Measurements from ENCODE around the gene SNAPC4. TPM values are rescaled to one million over a fixed set of nuclear protein-coding genes. Genes with fewer than 3 reads are reported as not detected.
A peak's percentile ranks its signal among the peaks of the same experiment; 100 is the strongest.

SNAPC4 gene
- total and polyA plus RNA-seq, 9 of the 15 experiments (the other 6 are each of a cell fraction or from before 2014, with no cell fraction given), result 0.21 to 21.8 (median 8.8) TPM

DNA sequence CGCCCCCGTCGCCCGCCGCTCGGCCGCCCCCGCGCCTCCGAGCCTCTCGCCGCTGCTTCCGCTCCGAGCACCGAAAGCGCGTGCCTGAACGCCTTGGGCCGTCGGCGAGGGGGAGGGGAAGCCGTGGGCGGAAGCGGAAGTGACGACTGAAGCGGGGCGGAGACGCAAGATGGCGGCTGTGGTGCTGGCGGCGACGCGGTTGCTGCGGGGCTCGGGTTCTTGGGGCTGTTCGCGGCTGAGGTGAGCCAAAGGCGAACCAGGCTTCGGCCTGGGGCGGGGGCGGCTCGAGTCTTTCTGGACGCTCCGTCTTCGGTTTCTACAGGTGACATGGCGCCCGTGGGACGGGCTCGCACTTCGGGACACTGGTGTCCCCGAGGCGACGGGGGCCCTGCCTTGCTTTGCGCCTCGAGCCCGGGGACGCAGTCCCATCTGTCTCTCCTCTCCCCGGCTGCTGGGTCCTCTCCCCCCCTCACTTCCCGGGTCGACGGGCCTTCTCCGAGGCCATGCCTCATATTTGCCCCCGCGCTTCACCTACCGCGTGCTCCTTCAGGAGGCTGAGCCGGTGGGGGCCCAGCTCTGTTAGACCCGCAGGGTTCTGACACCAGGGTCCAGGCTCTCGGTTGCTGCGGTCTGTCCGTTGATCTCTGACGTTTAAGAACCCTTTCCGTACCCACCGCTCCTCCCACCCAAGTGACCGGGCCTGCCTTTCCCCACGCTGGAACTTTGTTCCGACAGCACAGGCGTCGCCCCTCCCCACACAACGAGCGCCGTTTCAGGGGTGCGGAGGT lies 10.7 kb upstream of the SNAPC4 start, which contains the start of the genes ENTR1 and PMPCA (continued):
- TF ChIP-seq, protein P1, sequence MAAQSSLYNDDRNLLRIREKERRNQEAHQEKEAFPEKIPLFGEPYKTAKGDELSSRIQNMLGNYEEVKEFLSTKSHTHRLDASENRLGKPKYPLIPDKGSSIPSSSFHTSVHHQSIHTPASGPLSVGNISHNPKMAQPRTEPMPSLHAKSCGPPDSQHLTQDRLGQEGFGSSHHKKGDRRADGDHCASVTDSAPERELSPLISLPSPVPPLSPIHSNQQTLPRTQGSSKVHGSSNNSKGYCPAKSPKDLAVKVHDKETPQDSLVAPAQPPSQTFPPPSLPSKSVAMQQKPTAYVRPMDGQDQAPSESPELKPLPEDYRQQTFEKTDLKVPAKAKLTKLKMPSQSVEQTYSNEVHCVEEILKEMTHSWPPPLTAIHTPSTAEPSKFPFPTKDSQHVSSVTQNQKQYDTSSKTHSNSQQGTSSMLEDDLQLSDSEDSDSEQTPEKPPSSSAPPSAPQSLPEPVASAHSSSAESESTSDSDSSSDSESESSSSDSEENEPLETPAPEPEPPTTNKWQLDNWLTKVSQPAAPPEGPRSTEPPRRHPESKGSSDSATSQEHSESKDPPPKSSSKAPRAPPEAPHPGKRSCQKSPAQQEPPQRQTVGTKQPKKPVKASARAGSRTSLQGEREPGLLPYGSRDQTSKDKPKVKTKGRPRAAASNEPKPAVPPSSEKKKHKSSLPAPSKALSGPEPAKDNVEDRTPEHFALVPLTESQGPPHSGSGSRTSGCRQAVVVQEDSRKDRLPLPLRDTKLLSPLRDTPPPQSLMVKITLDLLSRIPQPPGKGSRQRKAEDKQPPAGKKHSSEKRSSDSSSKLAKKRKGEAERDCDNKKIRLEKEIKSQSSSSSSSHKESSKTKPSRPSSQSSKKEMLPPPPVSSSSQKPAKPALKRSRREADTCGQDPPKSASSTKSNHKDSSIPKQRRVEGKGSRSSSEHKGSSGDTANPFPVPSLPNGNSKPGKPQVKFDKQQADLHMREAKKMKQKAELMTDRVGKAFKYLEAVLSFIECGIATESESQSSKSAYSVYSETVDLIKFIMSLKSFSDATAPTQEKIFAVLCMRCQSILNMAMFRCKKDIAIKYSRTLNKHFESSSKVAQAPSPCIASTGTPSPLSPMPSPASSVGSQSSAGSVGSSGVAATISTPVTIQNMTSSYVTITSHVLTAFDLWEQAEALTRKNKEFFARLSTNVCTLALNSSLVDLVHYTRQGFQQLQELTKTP (IDR thresholded peaks at IDR 0.05; ENCODE audit: low read depth in 1 of 2, partially characterized antibody in 2 of 2), result no peak
- TF ChIP-seq, protein P2, sequence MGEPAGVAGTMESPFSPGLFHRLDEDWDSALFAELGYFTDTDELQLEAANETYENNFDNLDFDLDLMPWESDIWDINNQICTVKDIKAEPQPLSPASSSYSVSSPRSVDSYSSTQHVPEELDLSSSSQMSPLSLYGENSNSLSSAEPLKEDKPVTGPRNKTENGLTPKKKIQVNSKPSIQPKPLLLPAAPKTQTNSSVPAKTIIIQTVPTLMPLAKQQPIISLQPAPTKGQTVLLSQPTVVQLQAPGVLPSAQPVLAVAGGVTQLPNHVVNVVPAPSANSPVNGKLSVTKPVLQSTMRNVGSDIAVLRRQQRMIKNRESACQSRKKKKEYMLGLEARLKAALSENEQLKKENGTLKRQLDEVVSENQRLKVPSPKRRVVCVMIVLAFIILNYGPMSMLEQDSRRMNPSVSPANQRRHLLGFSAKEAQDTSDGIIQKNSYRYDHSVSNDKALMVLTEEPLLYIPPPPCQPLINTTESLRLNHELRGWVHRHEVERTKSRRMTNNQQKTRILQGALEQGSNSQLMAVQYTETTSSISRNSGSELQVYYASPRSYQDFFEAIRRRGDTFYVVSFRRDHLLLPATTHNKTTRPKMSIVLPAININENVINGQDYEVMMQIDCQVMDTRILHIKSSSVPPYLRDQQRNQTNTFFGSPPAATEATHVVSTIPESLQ (CRISPR knock-in tag; IDR thresholded peaks at IDR 0.05), result no peak
- TF ChIP-seq ZBTB7A (IDR thresholded peaks at IDR 0.05; ENCODE audit: borderline replicate concordance, control insufficient read depth, low read depth, low read length) (no peak), NR2F6 (CRISPR knock-in tag; IDR thresholded peaks at IDR 0.05) (no peak), MYBL2 (IDR thresholded peaks at IDR 0.05; ENCODE audit: low read depth) (no peak), MYBL2 (CRISPR knock-in tag; IDR thresholded peaks at IDR 0.05; ENCODE audit: borderline replicate concordance) (no peak), TSC22D4 (tag; IDR thresholded peaks at IDR 0.05) (no peak), NEUROD1 (IDR thresholded peaks at IDR 0.05; ENCODE audit: borderline replicate concordance, low read depth, low read length, partially characterized antibody) (peak; percentile 60), MTF1 (CRISPR knock-in tag; IDR thresholded peaks at IDR 0.05; ENCODE audit: borderline replicate concordance) (no peak), ELF1 (tag; IDR thresholded peaks at IDR 0.05) (peak; percentile 84), SUPT5H (IDR thresholded peaks at IDR 0.05) (peak; percentile 96)
- TF ChIP-seq, protein P3, sequence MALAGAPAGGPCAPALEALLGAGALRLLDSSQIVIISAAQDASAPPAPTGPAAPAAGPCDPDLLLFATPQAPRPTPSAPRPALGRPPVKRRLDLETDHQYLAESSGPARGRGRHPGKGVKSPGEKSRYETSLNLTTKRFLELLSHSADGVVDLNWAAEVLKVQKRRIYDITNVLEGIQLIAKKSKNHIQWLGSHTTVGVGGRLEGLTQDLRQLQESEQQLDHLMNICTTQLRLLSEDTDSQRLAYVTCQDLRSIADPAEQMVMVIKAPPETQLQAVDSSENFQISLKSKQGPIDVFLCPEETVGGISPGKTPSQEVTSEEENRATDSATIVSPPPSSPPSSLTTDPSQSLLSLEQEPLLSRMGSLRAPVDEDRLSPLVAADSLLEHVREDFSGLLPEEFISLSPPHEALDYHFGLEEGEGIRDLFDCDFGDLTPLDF (CRISPR knock-in tag; IDR thresholded peaks at IDR 0.05), result no peak
- TF ChIP-seq, protein P4, sequence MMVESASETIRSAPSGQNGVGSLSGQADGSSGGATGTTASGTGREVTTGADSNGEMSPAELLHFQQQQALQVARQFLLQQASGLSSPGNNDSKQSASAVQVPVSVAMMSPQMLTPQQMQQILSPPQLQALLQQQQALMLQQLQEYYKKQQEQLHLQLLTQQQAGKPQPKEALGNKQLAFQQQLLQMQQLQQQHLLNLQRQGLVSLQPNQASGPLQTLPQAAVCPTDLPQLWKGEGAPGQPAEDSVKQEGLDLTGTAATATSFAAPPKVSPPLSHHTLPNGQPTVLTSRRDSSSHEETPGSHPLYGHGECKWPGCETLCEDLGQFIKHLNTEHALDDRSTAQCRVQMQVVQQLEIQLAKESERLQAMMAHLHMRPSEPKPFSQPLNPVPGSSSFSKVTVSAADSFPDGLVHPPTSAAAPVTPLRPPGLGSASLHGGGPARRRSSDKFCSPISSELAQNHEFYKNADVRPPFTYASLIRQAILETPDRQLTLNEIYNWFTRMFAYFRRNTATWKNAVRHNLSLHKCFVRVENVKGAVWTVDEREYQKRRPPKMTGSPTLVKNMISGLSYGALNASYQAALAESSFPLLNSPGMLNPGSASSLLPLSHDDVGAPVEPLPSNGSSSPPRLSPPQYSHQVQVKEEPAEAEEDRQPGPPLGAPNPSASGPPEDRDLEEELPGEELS (CRISPR knock-in tag; IDR thresholded peaks at IDR 0.05; ENCODE audit: borderline replicate concordance), result no peak
- TF ChIP-seq, protein P5, sequence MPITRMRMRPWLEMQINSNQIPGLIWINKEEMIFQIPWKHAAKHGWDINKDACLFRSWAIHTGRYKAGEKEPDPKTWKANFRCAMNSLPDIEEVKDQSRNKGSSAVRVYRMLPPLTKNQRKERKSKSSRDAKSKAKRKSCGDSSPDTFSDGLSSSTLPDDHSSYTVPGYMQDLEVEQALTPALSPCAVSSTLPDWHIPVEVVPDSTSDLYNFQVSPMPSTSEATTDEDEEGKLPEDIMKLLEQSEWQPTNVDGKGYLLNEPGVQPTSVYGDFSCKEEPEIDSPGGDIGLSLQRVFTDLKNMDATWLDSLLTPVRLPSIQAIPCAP (CRISPR knock-in tag; IDR thresholded peaks at IDR 0.05; ENCODE audit: borderline replicate concordance), result no peak
